Heart left ventricle (tissue), 13 donors: ENCODE results near the gene BCAS1.

ENCODE experiments used
- CTCF ChIP-seq, 12 donors: fragments of 200-600 bp; sonication (generic) in 4 of 12; IDR thresholded peaks; one replicate each; pipeline versions ENCODE4 v1.5.0 to v1.8.0; 2018 to 2022; ENCODE audit warnings: antibody characterized with exemption in 12 of 12, mild to moderate bottlenecking in 5 of 12
- POLR2A ChIP-seq, 2 donors: fragments of 450-650 bp; IDR thresholded peaks; one replicate each; pipeline ENCODE4 v1.6.1; 2017; ENCODE audit warnings: antibody characterized with exemption in 2 of 2, mild to moderate bottlenecking in 2 of 2, moderate library complexity in 2 of 2
- donor health status: ischemic (EF 13 %, LVEDD 7.1; RV severe dilation, severe dysfunction).
- donor health status: DM: no; HTN: yes; CAD: no.
- donor health status: DM: no; HTN: no; CAD: no.
- donor health status: ischemic (EF 25% LVEDD 6.9; RV normal size, moderate dysfunction).
- donor health status: ischemic (EF 25% LVEDD 5.7; RV mildly dilated, moderate dysfunction).
- donor health status: ischemic (EF 35%, LVEDD 5.7; RV mildly dilated, moderate dysfunction).
- donor health status: nonischemic (EF 11% LVEDD 7.7; RV severe dilation, severe dysfunction).
- donor health status: DM: yes; HTN: yes; CAD: no.
- donor health status: PGD.
- donor health status: ischemic (EF 29% LVEDD 5.4; RV normal size, mild dysfunction).
- donor health status: nonischemic (EF 23%, LVEDD 6.1; RV moderate dilation, normal function).

- TF ChIP-seq CTCF (IDR thresholded peaks at IDR 0.05) (no peak), POLR2A (IDR thresholded peaks at IDR 0.05) (no peak)
Measured at GRCh38 chr20:53982624-53983023, 87.8 kb downstream of the BCAS1 start.
